ENCODE measurements around the gene STARD5. TPM values are rescaled to one million over a fixed set of nuclear protein-coding genes. Genes with fewer than 3 reads are reported as not detected.
A peak's percentile ranks its signal among the peaks of the same experiment; 100 is the strongest.

Gene STARD5
- total and polyA plus RNA-seq, 2 donors (not counting 1 experiment from before 2014, with no cell fraction given): 15.7 to 19.9 TPM

GRCh38 chr15:81265944-81266775 is 57.8 kb downstream of the STARD5 start:
- Histone ChIP-seq H3K4me1 (ENCODE audit: control insufficient read depth in 2 of 2, insufficient read depth in 2 of 2, low read length in 2 of 2) (peaks cover 14 to 20% of the 10 kb centered on the region in 2 donors), H4K20me1 (ENCODE audit: control insufficient read depth, insufficient read depth, low read length, poor library complexity, severe bottlenecking) (no peaks in the 10 kb centered on the region), H3K9me3 (ENCODE audit: control extremely low read depth in 1 of 3, control insufficient read depth in 2 of 3, insufficient read depth in 1 of 3, low read length in 2 of 3) (no peaks in the 10 kb centered on the region), H3K27ac (ENCODE audit: low read length in 2 of 2) (no peak overlapping the region), H2AFZ (ENCODE audit: insufficient read depth, low read depth, low read length, poor library complexity, severe bottlenecking) (peak overlapping the region; percentile 63), H3K27me3 (replicated peaks in 1 of 4; ENCODE audit: control extremely low read depth in 1 of 4, control insufficient read depth in 3 of 4, insufficient read depth in 4 of 4, low read length in 3 of 4) (no peaks in the 10 kb centered on the region), H3K4me2 (replicated peaks; ENCODE audit: low read depth, low read length, poor library complexity, severe bottlenecking) (peak overlapping the region; percentile 77), H3K9ac (ENCODE audit: low read length) (peak overlapping the region; percentile 51), H3K4me3 (ENCODE audit: control extremely low read depth in 1 of 5, extremely low read depth in 1 of 5, insufficient read depth in 1 of 5, low read depth in 2 of 5, low read length in 4 of 5) (peak overlapping the region in 4 of 5 experiments; percentile 8 to 53 (median 29)), H3K79me2 (ENCODE audit: control insufficient read depth, insufficient read depth, low read length) (no peaks in the 10 kb centered on the region), H3K36me3 (replicated peaks in 1 of 2; ENCODE audit: control extremely low read depth in 1 of 2, control insufficient read depth in 1 of 2, extremely low read depth in 1 of 2, insufficient read depth in 2 of 2, low read length in 1 of 2) (no peaks in the 10 kb centered on the region)
- ATAC-seq (ENCODE audit: low read depth): peak; percentile 89
- ChIA-PET POLR2A (interaction anchor here (0.8 to 1.0 kb wide), 2 partner anchors 21 to 160 kb away, joined by 3 read pairs; no protein-coding TSS in a partner anchor), CTCF (interaction anchor here (0.6 to 9.0 kb wide), 100 partner anchors 9 to 1784 kb away, joined by 3 to 164 read pairs (median 5); partner anchors contain the start of genes CFAP161, STARD5 and TLNRD1)
- intact Hi-C loops (cut with micrococcal nuclease): loop anchor here (1.0 to 2.0 kb wide), 4 partner anchors 111 to 289 kb away; no protein-coding TSS in a partner anchor
- TF ChIP-seq CTCF (IDR thresholded peaks at IDR 0.05) (peak; percentile 88), EZH2 (IDR thresholded peaks at IDR 0.05; ENCODE audit: borderline replicate concordance, insufficient read depth, low read depth, low read length, poor library complexity, severe bottlenecking) (no peak)
- Mint-ChIP-seq H3K9me3 (ENCODE audit: insufficient read depth) (no peaks in the 10 kb centered on the region), H3K4me1 (peaks cover 21% of the 10 kb centered on the region), H3K27me3 (no peaks in the 10 kb centered on the region), H3K4me3 (peak overlapping the region; percentile 84), H3K27ac (no peak overlapping the region)
- peak; percentile 84 for DNase-seq
- under 1% methylated on average over 12 of the region's 14 CpGs for WGBS (ENCODE audit: insufficient coverage)

Data from B cell (primary cell).